MM.1S (cell line): ENCODE measurements around the gene NAGA.

Source experiments
- DNase-seq: peaks from one replicate; pipeline ENCODE4 v3.0.0-alpha.2; 2015
- H2AFZ ChIP-seq: fragments of 300-600 bp; sonication (generic); 2 replicates; pipeline ENCODE4 v1.6.0; 2016; ENCODE audit warnings: antibody characterized with exemption, low read length
- H3F3A ChIP-seq: fragments of 300-600 bp; sonication (generic); 2 replicates; pipeline ENCODE4 v1.6.1; 2016; ENCODE audit warnings: mild to moderate bottlenecking, antibody characterized with exemption, low read length, moderate library complexity, mixed read lengths; ENCODE audit not compliant: insufficient read depth
- H3K27ac ChIP-seq: fragments of 300-600 bp; sonication (generic); 2 replicates; pipeline ENCODE4 v1.5.1; 2016; ENCODE audit warnings: mild to moderate bottlenecking, low read length
- H3K27me3 ChIP-seq: fragments of 300-600 bp; sonication (generic); replicated peaks from 2 replicates; pipeline ENCODE4 v1.6.0; 2016; ENCODE audit warnings: low read length; ENCODE audit not compliant: insufficient read depth
- H3K36me3 ChIP-seq: fragments of 300-600 bp; sonication (generic); replicated peaks from 2 replicates; pipeline ENCODE4 v1.6.1; 2016; ENCODE audit warnings: mild to moderate bottlenecking, low read length, mixed read lengths; ENCODE audit not compliant: insufficient read depth
- H3K4me1 ChIP-seq: fragments of 300-600 bp; sonication (generic); 2 replicates; pipeline ENCODE4 v1.6.1; 2016; ENCODE audit warnings: low read length, mixed read lengths
- H3K4me2 ChIP-seq: fragments of 300-600 bp; sonication (generic); 2 replicates; pipeline ENCODE4 v1.6.0; 2016; ENCODE audit warnings: low read depth, low read length
- H3K4me3 ChIP-seq: fragments of 300-600 bp; sonication (generic); 2 replicates; pipeline ENCODE4 v1.5.1; 2016; ENCODE audit warnings: low read length, mixed read lengths
- H3K79me2 ChIP-seq: fragments of 300-600 bp; sonication (generic); 2 replicates; pipeline ENCODE4 v1.6.1; 2016; ENCODE audit warnings: mixed run types, low read length, mixed read lengths
- H3K9ac ChIP-seq: fragments of 300-600 bp; sonication (generic); 2 replicates; pipeline ENCODE4 v1.6.1; 2016; ENCODE audit warnings: low read length, mixed read lengths
- H3K9me2 ChIP-seq: fragments of 300-600 bp; sonication (generic); replicated peaks from 2 replicates; pipeline ENCODE4 v1.6.1; 2016; ENCODE audit warnings: mild to moderate bottlenecking, low read length, mixed read lengths; ENCODE audit not compliant: insufficient read depth
- H3K9me3 ChIP-seq: fragments of 300-600 bp; sonication (generic); replicated peaks from 2 replicates; pipeline ENCODE4 v1.6.1; 2016; ENCODE audit warnings: mild to moderate bottlenecking, low read length, mixed read lengths; ENCODE audit not compliant: insufficient read depth
- H4K20me1 ChIP-seq: fragments of 300-600 bp; sonication (generic); 2 replicates; pipeline ENCODE4 v1.6.1; 2016; ENCODE audit warnings: mild to moderate bottlenecking, low read length, moderate library complexity, mixed read lengths; ENCODE audit not compliant: insufficient read depth
- CTCF ChIP-seq: fragments of 300-600 bp; sonication (generic); IDR thresholded peaks from 2 replicates; pipeline ENCODE4 v1.5.1; 2016; ENCODE audit warnings: antibody characterized with exemption, low read length, mixed read lengths
- EZH2 ChIP-seq: fragments of 300-600 bp; sonication (generic); optimal IDR thresholded peaks from 2 replicates; pipeline ENCODE3; 2017; ENCODE audit warnings: low read depth, mild to moderate bottlenecking, antibody characterized with exemption, low read length, mixed read lengths
- EZH2phosphoT487 ChIP-seq: fragments of 300-600 bp; sonication (generic); IDR thresholded peaks from 2 replicates; pipeline ENCODE4 v1.6.1; 2018; ENCODE audit warnings: antibody characterized with exemption, low read length

Gene NAGA

GRCh38 chr22:42086051-42086450, 15.4 kb upstream of the NAGA start:
- Histone ChIP-seq H2AFZ (no peak overlapping the region), H3K27ac (no peak overlapping the region), H3F3A (peaks cover 19% of the 10 kb centered on the region), H3K9me2 (no peaks in the 10 kb centered on the region), H3K9ac (no peak overlapping the region), H3K79me2 (peaks cover 77% of the 10 kb centered on the region), H3K9me3 (no peaks in the 10 kb centered on the region), H3K4me2 (no peak overlapping the region), H3K36me3 (peaks cover 18% of the 10 kb centered on the region), H3K4me1 (peaks cover 5% of the 10 kb centered on the region), H3K4me3 (no peak overlapping the region), H3K27me3 (no peaks in the 10 kb centered on the region), H4K20me1 (no peaks in the 10 kb centered on the region)
- TF ChIP-seq CTCF: no peak
- no peak for TF ChIP-seq EZH2phosphoT487
- no peak for TF ChIP-seq EZH2
- no peak for DNase-seq

GRCh38 chr22:42084874-42085273, 14.3 kb upstream of the NAGA start:
- H4K20me1 ChIP-seq: no peaks in the 10 kb centered on the region
- H3K27me3 ChIP-seq: no peaks in the 10 kb centered on the region
- H3F3A ChIP-seq: peaks cover 20% of the 10 kb centered on the region
- H3K9ac ChIP-seq: no peak overlapping the region
- peaks cover 82% of the 10 kb centered on the region for H3K79me2 ChIP-seq
- no peak overlapping the region for H2AFZ ChIP-seq
- no peaks in the 10 kb centered on the region for H3K9me3 ChIP-seq
- H3K4me2 ChIP-seq: no peak overlapping the region
- H3K27ac ChIP-seq: no peak overlapping the region
- H3K9me2 ChIP-seq: no peaks in the 10 kb centered on the region
- no peak for TF ChIP-seq EZH2phosphoT487
- no peak for TF ChIP-seq EZH2
- no peak for TF ChIP-seq CTCF
- H3K4me3 ChIP-seq: no peak overlapping the region
- DNase-seq: no peak
- H3K4me1 ChIP-seq: peaks cover 9% of the 10 kb centered on the region
- peaks cover 18% of the 10 kb centered on the region for H3K36me3 ChIP-seq

DNA sequence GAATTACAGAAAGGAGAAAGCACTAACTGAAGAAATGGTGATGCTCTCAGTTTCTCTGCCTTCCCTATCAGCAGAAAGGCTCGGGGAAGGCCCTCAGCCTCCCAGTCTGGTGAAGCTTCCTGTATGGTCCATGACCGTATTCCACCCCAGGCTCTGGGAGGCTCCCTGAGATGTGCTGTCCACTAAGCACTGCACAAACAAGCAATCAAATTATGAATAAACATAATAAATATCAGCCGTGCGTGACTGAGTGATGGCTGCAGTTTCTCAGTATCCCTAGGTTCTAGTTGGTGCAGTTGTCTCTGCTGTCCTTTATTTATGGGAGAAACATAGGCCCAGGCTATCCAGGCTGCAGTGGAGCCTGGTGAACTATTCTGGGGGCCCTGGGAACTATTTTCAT, 12.5 kb upstream of the NAGA start:
- peaks cover 27% of the 10 kb centered on the region for H3F3A ChIP-seq
- H3K4me1 ChIP-seq: peaks cover 7% of the 10 kb centered on the region
- H3K9me2 ChIP-seq: no peaks in the 10 kb centered on the region
- no peak for DNase-seq
- no peak overlapping the region for H3K9ac ChIP-seq
- H3K36me3 ChIP-seq: peaks cover 8% of the 10 kb centered on the region; the same call in 1 of the 2 replicates
- no peak overlapping the region for H3K4me2 ChIP-seq
- no peak overlapping the region for H3K27ac ChIP-seq
- TF ChIP-seq CTCF: no peak
- no peak for TF ChIP-seq EZH2phosphoT487
- TF ChIP-seq EZH2: no peak
- no peaks in the 10 kb centered on the region for H3K9me3 ChIP-seq
- no peak overlapping the region for H2AFZ ChIP-seq
- H3K27me3 ChIP-seq: no peaks in the 10 kb centered on the region
- no peaks in the 10 kb centered on the region for H4K20me1 ChIP-seq
- no peak overlapping the region for H3K4me3 ChIP-seq
- peaks cover 66% of the 10 kb centered on the region for H3K79me2 ChIP-seq
